GM12874 (cell line): ENCODE measurements around the gene CENPU.

ENCODE experiments used
- TF ChIP-seq, protein P1 (sequence below): IDR thresholded peaks from 2 replicates; pipeline ENCODE4 v1.5.1; 2011; ENCODE audit warnings: low read depth, mild to moderate bottlenecking, control low read depth, low read length, moderate library complexity; ENCODE audit not compliant: insufficient read depth

CENPU gene

DNA sequence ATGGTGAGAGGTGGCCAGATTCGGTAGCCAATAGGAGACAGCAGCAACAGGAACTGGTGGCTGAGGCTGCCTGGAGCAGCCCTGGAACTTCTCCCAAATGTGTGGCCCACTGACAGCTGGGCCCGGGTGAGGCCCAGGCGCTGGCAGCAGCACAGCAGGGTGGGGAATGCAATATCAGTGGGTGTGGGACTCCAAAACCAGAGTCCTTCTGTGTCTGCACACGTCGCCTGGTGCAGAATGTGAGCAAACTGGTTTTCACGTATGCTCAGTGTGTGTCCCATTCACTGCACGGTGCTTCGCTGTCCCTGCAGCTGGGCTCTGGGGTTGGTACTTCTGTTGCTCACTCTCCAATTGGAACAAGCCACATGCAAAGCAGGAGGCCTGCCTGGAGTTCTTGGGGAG, 14.4 kb upstream of the CENPU start:
- TF ChIP-seq, protein P1, sequence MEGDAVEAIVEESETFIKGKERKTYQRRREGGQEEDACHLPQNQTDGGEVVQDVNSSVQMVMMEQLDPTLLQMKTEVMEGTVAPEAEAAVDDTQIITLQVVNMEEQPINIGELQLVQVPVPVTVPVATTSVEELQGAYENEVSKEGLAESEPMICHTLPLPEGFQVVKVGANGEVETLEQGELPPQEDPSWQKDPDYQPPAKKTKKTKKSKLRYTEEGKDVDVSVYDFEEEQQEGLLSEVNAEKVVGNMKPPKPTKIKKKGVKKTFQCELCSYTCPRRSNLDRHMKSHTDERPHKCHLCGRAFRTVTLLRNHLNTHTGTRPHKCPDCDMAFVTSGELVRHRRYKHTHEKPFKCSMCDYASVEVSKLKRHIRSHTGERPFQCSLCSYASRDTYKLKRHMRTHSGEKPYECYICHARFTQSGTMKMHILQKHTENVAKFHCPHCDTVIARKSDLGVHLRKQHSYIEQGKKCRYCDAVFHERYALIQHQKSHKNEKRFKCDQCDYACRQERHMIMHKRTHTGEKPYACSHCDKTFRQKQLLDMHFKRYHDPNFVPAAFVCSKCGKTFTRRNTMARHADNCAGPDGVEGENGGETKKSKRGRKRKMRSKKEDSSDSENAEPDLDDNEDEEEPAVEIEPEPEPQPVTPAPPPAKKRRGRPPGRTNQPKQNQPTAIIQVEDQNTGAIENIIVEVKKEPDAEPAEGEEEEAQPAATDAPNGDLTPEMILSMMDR, result no peak

DNA sequence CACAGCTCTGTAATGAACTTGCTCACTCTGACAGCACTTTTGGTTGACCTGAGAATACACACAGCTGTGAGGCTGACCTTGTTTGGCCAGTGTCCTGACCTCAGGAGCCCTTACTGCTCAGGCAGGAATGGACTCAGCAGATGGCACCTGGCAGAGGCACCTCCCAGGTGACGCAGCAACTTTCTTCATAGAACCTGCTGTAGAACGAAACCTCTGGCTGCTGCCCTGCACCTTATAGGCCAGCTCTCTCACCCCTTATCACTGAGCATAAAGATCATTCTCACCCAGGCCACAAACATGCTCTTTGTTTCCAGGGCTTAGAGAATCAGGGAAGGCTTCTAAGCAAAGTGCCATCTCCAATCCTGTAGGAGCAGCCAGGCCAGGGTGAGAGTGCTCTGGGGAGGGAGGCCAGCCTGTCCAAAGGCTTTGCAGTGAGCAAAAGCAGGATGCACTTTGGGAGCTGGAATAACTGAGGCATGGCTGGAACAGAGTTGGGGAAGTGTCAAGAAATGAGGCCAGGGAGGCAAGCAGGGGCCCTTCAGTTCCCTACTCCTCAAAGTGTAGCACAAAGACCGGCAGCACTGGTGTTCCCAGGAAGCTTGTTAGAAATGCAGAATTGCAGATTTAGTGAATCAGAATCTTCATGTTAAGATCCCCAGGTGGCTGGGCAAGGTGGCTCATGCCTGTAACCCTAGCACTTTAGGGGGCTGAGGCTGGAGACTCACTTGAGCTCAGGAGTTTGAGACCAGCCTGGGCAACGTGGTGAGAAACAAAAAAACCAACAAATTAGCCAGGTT, 13.3 kb upstream of the CENPU start:
- TF ChIP-seq, protein P1, result no peak

DNA sequence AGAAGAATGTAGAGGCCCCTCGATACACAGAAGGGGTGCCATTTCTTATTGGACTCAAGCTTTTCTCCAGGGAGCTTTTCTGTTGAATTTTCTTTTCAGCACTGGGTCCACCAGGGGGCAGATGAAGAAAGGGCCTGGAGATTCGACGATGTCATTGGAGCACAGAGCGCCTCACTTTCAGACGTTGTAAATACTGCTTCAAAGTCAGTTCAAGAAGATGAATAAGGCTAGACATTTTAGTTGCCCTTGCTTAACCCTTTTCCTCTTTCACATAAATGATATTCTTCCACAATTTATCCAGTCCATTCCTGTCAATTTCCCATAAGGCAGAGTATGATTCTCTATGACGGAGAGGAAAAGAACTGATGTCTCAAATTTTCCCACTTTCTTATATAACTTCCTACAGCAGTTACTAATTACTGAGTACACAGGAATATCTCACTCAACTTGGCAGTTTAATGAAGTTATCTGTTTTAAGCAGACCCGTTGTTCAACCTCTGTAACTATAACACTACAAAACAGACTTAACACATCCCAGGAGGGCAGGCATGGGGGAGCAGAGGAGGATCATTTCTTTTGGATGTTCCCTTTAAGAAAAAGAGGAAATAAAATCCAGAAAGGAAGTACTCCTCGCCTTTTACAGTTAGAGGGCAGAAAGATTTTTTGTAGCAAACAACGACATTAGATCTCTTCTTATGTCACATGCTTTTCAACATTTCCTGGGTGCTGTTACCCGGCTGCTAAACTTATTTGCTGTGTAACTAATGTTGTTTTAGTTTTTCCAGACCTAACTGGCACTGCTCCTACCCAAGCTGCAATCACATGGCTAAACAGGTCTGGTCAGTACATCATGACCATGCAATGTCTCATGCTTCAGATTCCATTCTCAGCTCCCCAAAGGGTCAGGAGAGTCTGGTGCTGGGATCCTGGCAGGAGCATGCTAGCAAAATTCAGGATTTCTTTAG, 12.2 kb upstream of the CENPU start:
- TF ChIP-seq, protein P1, result peak; percentile 63

DNA sequence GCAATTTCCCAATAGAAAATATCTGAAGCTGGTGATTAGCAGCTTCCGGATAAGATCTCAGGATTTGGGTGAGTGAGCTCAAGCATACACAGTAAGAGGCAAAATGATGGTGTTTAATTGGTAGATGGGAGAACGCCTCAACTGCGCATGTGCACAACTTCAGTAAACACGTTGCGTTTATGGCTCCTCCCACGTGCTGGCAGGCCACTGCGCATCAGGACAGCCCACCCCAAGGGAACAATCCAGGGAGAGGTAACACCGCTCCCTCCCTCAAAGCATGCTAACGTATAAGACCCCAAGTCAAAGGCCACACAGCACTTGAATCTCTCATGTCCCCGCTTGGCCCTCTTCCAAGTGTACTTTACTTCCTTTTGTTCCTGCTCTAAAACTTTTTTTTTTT, 10.3 kb upstream of the CENPU start:
- TF ChIP-seq, protein P1, result no peak

DNA sequence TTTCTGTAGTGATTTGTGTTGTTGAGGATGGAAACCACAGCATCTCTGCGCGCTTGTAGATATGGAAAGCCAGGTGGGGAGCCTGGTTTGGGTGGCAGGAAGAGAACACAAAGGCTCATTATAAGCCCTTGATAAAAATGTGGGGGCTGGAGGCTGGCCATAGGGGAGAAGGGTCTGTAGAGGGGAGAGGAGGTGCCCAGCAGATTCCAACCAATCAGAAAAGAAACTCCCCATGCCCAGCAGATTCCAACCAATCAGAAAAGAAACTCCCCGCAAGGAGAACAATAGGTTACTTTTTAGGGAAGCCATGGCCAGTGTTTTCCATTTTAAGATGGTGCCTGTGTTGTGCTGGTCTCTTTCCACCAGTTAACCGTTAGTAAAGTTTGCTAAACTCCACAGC, 9.8 kb upstream of the CENPU start:
- TF ChIP-seq, protein P1, result no peak

DNA sequence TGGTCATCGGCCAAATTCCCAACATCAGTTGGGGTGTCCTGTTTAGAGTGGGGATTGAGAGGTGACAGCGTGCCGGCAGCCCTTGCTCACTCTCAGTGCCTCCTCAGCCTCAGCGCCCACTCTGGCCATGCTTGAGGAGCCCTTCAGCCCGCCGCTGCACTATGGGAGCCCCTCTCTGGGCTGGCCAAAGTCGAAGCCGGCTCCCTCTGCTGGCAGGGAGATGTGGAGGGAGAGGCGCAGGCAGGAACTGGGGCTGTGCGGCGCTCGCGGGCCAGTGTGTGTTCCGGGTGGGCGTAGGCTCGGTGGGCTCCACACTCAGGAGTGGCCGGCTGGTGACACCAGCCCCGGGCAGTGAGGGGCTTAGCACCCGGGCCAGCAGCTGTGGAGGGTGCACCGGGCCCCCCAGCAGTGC, 7.1 kb upstream of the CENPU start:
- TF ChIP-seq, protein P1, result no peak

DNA sequence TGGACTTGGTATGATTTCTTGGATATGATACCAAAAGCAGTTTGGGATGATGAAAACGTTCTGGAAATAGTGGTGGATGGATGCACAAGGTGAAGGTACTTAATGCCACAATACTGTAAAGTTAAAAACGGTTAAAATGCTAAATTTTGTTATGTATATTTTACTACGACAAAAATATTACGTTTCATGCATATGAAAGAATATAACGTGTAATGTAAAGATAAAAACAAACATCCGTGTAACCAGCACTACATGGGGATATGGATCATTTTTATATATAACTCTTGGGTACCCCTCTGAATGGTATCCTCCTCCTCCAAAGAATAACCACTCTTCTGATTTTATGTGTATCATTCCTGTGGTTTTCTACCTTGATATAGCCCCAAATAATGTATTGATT, 862 bp upstream of the CENPU start:
- TF ChIP-seq, protein P1, result no peak
